RPMI8226 (cell line): ENCODE data around the gene ZNF469.

Source experiments
- DNase-seq: peaks from one replicate; pipeline ENCODE4 v3.0.0-alpha.2; 2015

The ZNF469 gene

DNA sequence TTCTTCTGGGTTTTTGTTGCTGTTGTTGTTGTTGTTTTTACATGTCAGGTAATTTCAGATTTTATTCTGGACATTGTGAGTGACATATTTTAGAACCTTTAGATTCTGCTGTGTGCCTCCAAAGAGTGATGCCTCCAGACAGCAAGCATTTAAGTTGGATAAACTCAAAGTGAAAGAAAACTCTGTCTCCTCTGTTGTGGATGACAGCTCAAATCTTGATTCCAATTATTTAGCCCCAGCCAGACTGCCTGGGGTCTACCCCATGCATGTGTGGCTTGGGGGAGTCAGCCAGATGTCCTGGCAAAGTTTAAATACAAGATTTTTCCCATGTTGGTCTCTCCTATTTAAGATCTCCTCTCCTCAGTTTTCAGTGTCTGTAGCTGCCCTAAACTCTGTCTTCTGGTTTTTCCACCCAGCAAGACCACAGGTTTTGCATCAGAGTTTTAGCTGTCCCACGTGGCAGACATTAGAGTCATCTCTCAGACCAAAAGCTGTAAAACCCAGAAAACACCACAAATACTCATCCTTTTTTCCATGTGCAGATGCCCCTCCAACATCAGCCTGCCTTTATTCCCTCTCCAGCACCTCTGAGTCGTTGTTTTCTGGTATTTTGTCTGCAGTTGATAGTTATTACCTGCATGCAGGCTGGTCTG is 19.4 kb upstream of the ZNF469 start:
- DNase-seq = no peak

DNA sequence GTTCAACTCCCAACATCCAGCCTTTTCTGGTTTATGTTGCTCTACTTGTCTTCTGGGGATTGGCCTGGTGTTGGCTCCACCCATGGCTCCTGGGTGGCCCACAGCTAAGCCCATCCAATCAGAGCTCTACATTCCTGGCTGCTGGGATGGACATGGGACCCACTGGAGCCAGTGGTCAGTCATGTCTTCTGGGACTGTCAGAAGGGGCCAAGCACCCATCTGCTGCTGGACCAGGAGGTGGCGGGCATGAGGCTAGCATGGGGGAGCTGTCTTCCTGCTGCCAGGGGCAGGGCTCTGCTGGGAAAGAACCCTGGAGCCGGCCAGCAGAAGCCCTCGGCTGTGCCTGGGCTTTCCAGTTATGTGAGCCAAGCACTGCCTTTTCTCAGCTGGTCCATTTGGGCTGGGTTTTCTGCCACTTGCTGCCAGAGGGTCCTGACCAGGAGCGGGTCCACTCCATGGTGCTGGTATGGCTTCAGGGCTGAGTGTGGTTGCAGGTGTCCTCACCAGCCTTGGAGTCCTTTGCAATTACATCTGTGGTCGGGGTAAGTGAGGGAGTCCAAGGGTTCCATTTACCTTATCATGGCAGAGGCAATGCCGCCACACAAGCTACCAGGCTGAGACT is 17.4 kb upstream of the ZNF469 start:
- no peak for DNase-seq

GRCh38 chr16:88366032-88366703 is 16.6 kb upstream of the ZNF469 start:
- no peak for DNase-seq

DNA sequence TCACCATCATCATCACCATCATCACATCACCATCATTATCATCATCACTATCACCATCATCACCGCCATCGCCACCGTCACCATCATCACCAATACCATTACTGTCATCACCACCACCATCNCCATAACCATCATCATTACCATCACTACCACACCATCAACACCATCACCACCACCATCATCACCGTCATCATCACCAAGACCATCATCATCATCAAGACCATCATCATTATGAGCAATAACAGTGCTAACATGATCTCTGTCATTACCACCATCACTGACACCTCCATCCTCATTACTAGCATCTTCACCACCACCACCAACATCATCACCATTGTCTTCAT is 16.1 kb upstream of the ZNF469 start:
- DNase-seq = no peak

DNA sequence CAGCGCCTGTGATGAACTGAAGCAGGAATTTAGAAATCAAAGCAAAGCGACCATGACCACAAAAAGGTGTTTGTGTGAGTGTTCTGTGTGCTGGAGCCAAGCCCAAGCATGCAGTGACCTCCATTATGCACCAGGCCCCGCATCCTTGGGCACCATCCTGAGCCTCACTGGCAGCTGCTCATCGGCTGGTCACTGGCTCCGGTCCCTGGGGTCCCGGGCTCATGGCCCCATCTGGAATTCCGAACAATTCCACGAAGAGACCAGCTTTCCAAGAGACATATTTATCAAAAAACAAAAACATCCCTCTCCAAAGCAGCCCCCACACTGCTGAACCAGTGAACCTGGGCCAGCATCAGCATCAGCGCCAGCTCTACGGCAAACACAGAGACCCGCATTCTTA is 15.2 kb upstream of the ZNF469 start:
- no peak for DNase-seq

DNA sequence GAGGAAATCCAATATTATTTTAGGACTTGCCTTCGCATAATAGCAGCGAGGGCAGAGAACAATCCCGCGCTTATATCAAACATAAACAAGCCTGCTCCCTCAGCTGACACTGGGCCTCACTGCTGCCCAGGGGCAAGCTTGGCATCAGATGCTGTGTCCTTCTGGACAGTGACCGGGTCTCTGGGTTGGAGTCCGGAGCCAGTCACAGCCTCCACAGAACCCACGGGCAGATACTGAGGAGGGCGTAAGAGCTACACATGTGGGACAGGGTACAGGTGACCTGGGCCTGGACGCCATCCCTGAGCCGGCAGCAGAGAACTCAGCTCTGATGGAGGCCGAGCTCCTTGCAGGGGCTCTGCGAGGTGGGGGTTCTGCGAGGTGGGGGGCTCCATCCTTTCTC is 14.7 kb upstream of the ZNF469 start:
- DNase-seq = no peak

GRCh38 chr16:88368994-88369393 is 13.8 kb upstream of the ZNF469 start:
- DNase-seq = no peak

GRCh38 chr16:88369447-88370008 is 13.2 kb upstream of the ZNF469 start:
- no peak for DNase-seq

GRCh38 chr16:88370365-88370764 is 12.4 kb upstream of the ZNF469 start:
- DNase-seq = no peak

- DNase-seq = no peak
These were observed 10.2 kb upstream of the ZNF469 start for GRCh38 chr16:88372522-88372921.

- DNase-seq = no peak
These were observed 9.5 kb upstream of the ZNF469 start for GRCh38 chr16:88373211-88373610.

- DNase-seq = no peak
These were observed 8.7 kb upstream of the ZNF469 start for GRCh38 chr16:88373927-88374492.

- DNase-seq = no peak
These were observed 8.0 kb upstream of the ZNF469 start for GRCh38 chr16:88374736-88375135.

- no peak for DNase-seq
These were observed 7.4 kb upstream of the ZNF469 start for GRCh38 chr16:88375236-88375975.

DNA sequence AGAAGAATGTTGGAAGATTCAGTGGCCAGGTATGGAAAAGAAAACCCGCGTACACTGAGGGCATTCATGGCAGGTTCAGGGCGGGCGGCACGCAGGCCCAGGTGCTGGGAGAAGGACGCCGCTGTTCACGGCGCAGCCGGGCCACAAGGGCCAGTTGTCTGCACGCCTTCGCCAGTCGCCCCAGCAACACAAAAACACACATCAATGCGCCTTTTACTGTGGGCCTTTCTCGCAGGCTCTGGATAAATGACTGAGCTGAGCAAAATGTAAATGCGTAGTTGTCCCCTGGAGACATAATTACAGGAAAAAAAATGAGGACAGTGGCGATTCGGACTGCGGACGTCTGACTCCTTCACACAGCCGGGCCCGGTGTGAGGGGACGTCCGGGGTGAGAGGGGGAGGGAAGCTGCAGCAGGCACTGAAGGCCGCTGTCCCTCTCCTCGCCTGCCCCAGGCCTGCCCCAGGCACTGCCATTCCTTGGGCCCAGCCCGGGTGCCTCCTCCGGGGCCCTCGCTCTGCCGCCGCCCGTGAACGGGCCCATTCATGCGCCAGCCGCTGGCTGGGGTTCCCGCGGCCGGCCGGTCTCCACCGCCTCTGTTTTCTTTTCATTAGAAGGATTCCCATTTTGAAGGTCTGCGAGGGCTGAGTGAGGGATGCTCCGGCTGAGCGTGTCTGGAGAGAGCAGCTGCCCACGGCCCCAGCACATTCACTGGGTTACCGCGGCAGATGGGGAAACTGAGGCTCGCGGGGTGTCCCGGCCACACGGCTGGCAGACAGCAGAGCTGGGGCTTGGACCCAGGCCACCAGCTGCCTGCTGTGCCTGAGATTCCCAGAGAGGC is 6.5 kb upstream of the ZNF469 start:
- no peak for DNase-seq

DNA sequence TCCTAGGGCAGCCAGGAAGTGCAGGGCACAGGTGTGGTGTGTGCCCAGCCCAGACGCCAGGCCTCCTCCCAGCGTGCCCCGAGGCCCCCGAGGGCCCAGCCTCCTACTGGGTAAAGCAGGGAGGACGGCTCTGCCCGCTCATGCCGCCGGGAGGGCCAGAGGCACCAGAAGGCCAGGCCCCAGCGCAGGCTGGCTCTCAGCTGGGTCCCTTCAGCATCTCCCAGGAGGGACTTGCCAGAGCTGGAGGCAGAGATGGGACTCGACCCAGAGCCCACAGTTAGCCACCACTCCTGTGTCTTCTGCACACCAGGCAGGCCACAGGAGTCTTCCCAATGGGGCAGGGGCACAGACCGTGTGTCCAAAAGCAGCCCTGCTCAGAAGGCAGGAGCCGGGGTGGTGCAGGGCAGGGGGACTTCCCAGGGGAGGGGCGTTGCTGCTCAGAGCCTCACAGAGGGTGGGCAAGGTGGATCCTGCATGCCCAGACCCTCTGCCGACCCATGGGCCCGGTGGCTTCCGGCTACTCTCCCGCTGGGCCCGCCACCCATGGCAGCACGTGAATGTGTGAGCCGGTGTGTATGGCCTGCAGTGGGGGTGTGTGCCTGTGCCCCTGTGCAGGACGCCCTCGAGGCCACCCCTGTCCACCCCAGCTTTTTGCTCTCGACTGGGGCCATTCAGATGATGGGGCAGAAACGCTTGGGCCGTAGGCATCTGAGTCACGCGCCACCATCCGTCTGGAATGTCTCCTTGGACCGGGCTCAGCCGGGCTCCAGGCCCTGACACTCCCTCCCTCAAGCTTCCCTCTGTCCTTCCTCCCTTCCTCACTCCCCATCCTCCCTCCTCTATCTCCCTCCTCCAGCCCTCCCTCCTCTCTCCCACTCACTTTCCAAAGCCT is 5.7 kb upstream of the ZNF469 start:
- no peak for DNase-seq

GRCh38 chr16:88377961-88378360 is 4.8 kb upstream of the ZNF469 start:
- no peak for DNase-seq

DNA sequence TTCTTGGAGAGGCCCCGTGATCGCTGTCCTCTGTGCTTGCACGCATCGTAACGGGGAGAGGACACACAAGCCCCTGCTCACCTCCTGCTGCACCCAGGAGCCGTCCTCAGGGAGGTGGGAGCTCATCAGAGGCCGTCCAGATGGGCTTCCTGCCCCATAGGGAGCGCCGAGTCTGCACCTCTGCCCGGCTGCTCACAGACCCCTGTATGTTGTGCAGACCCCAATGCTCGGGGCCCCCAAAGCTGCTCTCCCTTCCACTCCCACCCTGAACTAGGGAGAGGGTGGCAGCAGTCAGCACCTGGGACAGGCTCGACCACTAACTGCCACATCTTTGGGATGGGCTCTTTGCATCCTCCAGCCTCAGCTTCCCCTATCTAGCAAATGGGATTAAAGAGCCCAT is 4.4 kb upstream of the ZNF469 start:
- DNase-seq = no peak

- DNase-seq = no peak
These were observed 3.7 kb upstream of the ZNF469 start for GRCh38 chr16:88378836-88379693.

GRCh38 chr16:88379694-88380040 is 3.1 kb upstream of the ZNF469 start:
- no peak for DNase-seq
